K562 (cell line): Measurements from ENCODE around the gene AK2. TPM values are rescaled to one million over a fixed set of nuclear protein-coding genes. Genes with fewer than 3 reads are reported as not detected.

ENCODE experiments used
- ADNP ChIP-seq: fragments of 200-800 bp; sonication (Bioruptor generic); IDR thresholded peaks from 2 replicates; pipeline ENCODE4 v1.6.1; 2016; ENCODE audit warnings: missing genetic modification characterization, missing compliant biosample characterization
- ATF2 ChIP-seq: sonication (generic); formaldehyde crosslinking; IDR thresholded peaks from 2 replicates; pipeline ENCODE4 v1.8.1; 2022; ENCODE audit warnings: missing genetic modification reagents
- MLX ChIP-seq, 2 experiments: fragments of 450-650 bp in 1 of 2; sonication (generic) in 1 of 2; formaldehyde crosslinking; conservative IDR thresholded peaks; 2 replicates each; pipeline versions ENCODE4 v1.4.0 to v1.8.1; 2020 to 2022; ENCODE audit warnings: mild to moderate bottlenecking in 1 of 2, missing genetic modification reagents in 1 of 2
- NFIX ChIP-seq: fragments of 250-450 bp; sonication (Bioruptor Pico); IDR thresholded peaks from 2 replicates; pipeline ENCODE4 v1.4.0; 2020; ENCODE audit warnings: low read depth, mild to moderate bottlenecking, moderate library complexity
- NFXL1 ChIP-seq: fragments of 450-650 bp; formaldehyde crosslinking; IDR thresholded peaks from 2 replicates; pipeline ENCODE4 v1.4.0; 2021; ENCODE audit warnings: mild to moderate bottlenecking
- POLR2AphosphoS2 ChIP-seq: IDR thresholded peaks from 2 replicates; pipeline ENCODE4 v1.6.1; 2012; ENCODE audit warnings: low read length, improper control_type of control experiment
- ZBTB33 ChIP-seq: sonication (generic); formaldehyde crosslinking; IDR thresholded peaks from 2 replicates; pipeline ENCODE4 v1.8.1; 2023; ENCODE audit warnings: mild to moderate bottlenecking, missing genetic modification reagents
- ZBTB5 ChIP-seq: fragments of 450-650 bp; IDR thresholded peaks from 2 replicates; pipeline ENCODE4 v1.6.1; 2017; ENCODE audit warnings: antibody characterized with exemption
- ZNF318 ChIP-seq, 2 experiments: fragments of 450-650 bp; IDR thresholded peaks; 2 replicates each; pipeline ENCODE4 v1.6.1; 2016; ENCODE audit warnings: mild to moderate bottlenecking in 2 of 2, borderline replicate concordance in 1 of 2, low read depth in 1 of 2, moderate library complexity in 1 of 2
- polyA plus RNA-seq, 8 experiments: library from polyadenylated mRNA; depleted of rRNA in 4 of 8; stranded (reverse) in 5 of 8; unstranded in 3 of 8; fragments of >200 nt; fragmentation: Nextera tagmentation in 2 of 8; fragmentation: Illumina TruSeq in 1 of 8; extraction: Ambion mirVana in 2 of 8; extraction: Trizol in 1 of 8; gene quantifications; 2 replicates each; pipeline versions ENCODE4 v1.2.1 to v1.2.3, GENCODE V29; 2011 to 2014; ENCODE audit warnings: inconsistent platforms in 1 of 8, missing spikeins in 1 of 8
- total RNA-seq, 7 experiments: library from RNA; depleted of rRNA in 6 of 7; stranded (reverse); fragments of >200 nt in 6 of 7; fragmentation: Illumina TruSeq in 2 of 7; extraction: Trizol in 2 of 7; gene quantifications; 2 replicates each; pipeline versions ENCODE4 v1.2.1 to v1.2.3, GENCODE V29; 2011 to 2021; ENCODE audit warnings: low replicate concordance in 1 of 7

The AK2 gene
- total and polyA plus RNA-seq, 9 of the 15 experiments (the other 6 are each of a cell fraction or from before 2014, with no cell fraction given) = 105 to 1,050 (median 509) TPM

GRCh38 chr1:33009561-33009960 lies 27.1 kb downstream of the AK2 start (continued):
- TF ChIP-seq ZNF318 (IDR thresholded peaks at IDR 0.05; ENCODE audit: borderline replicate concordance in 1 of 2, low read depth in 1 of 2) = no peak
- TF ChIP-seq NFIX (CRISPR knock-in tag) = no peak
- no peak for TF ChIP-seq POLR2AphosphoS2
- no peak for TF ChIP-seq ADNP
- no peak for TF ChIP-seq ZBTB33 (CRISPR knock-in tag)
- no peak for TF ChIP-seq NFXL1 (CRISPR knock-in tag)
- TF ChIP-seq ZBTB5 = no peak
- TF ChIP-seq MLX (CRISPR knock-in tag; conservative IDR thresholded peaks at IDR 0.05) = no peak
- TF ChIP-seq ATF2 (CRISPR knock-in tag) = no peak
